Thyroid gland (tissue), 4 donors: ENCODE results near the gene PTGER3. TPM values are rescaled to one million over a fixed set of nuclear protein-coding genes. Genes with fewer than 3 reads are reported as not detected.

ENCODE experiments used
- DNase-seq, 2 donors: peaks; one replicate each; pipeline ENCODE4 v3.0.0-alpha.2; 2019
- H3K27ac ChIP-seq, 3 donors: fragments of 200-600 bp; sonication (generic); 1 replicate in 2 of 3; 2 replicates in 1 of 3; pipeline ENCODE4 v1.5.1; 2016 to 2019; ENCODE audit warnings: mild to moderate bottlenecking in 1 of 3, moderate library complexity in 1 of 3
- H3K27me3 ChIP-seq: fragments of 200-600 bp; sonication (generic); one replicate; pipeline ENCODE4 v1.5.1; 2019
- H3K36me3 ChIP-seq, 2 donors: fragments of 200-600 bp; sonication (generic); one replicate each; pipeline ENCODE4 v1.5.1; 2016 to 2019
- H3K4me1 ChIP-seq, 2 donors: fragments of 200-600 bp; sonication (generic); one replicate each; pipeline ENCODE4 v1.5.1; 2017 to 2019
- H3K4me3 ChIP-seq, 3 donors: fragments of 200-600 bp; sonication (generic); replicated peaks in 1 of 3; 1 replicate in 2 of 3; 2 replicates in 1 of 3; pipeline ENCODE4 v1.5.1; 2016; ENCODE audit warnings: mild to moderate bottlenecking in 1 of 3
- H3K9me3 ChIP-seq: fragments of 200-600 bp; sonication (generic); one replicate; pipeline ENCODE4 v1.5.1; 2017
- POLR2A ChIP-seq, 2 donors: fragments of 450-650 bp; IDR thresholded peaks; one replicate each; pipeline ENCODE4 v1.6.1; 2017; ENCODE audit warnings: antibody characterized with exemption in 2 of 2, mild to moderate bottlenecking in 2 of 2, moderate library complexity in 1 of 2
- WGBS, 2 donors: methylation state at CpG; one replicate each; pipeline ENCODE4 v1.1.5; 2017; 5-methylcytosine and 5-hydroxymethylcytosine counted together
- intact Hi-C: fragments of 100-400 bp; cut with DNase I; formaldehyde crosslinking; loops from one replicate; pipeline ENCODE4 v1.15.1; 2023
- total RNA-seq, 4 donors: library from RNA; depleted of rRNA; stranded (reverse); fragments of >200 nt; gene quantifications; one replicate each; pipeline ENCODE4 v1.2.3, GENCODE V29; 2016
- TF ChIP-seq, protein P1 (sequence below), 6 experiments: fragments of 200-600 bp in 3 of 6; fragments of 450-650 bp in 3 of 6; sonication (generic) in 3 of 6; IDR thresholded peaks; one replicate each; pipeline ENCODE4 v1.5.1; 2016 to 2019; ENCODE audit warnings: antibody characterized with exemption in 6 of 6, mild to moderate bottlenecking in 2 of 6, inconsistent platforms in 1 of 6, moderate library complexity in 1 of 6

PTGER3 gene
- total RNA-seq, 4 donors from 2014 or later = 0.39 to 6.4 (median 2.1) TPM

DNA sequence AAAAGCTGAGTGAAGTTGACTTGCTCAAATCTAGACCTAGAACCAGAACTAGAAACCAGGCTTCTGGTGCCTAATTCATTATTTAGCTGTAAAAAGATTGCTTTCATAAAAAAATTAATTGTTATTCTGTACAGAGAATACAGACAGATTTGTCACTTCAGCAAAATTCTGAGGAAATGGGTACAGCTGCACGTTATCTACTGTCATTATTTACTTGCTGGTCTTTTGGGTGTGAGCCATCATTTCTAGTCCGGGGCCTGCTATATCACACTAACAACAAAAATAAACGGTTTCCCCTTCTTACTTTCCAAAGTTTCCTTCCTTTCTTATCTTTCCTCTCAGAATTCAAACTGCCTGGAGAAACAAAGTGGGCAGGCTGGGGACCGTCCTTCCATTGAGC lies 68.3 kb downstream of the PTGER3 start:
- 65 to 75% methylated on average over 4 of the region's 4 CpGs for WGBS, 2 donors
- Histone ChIP-seq H3K9me3 (no peaks in the 10 kb centered on the region), H3K27ac (no peak overlapping the region), H3K4me3 (no peak overlapping the region), H3K4me1 (no peaks in the 10 kb centered on the region), H3K36me3 (no peaks in the 10 kb centered on the region), H3K27me3 (no peaks in the 10 kb centered on the region)
- no peak for TF ChIP-seq POLR2A (IDR thresholded peaks at IDR 0.05)
- TF ChIP-seq, protein P1, sequence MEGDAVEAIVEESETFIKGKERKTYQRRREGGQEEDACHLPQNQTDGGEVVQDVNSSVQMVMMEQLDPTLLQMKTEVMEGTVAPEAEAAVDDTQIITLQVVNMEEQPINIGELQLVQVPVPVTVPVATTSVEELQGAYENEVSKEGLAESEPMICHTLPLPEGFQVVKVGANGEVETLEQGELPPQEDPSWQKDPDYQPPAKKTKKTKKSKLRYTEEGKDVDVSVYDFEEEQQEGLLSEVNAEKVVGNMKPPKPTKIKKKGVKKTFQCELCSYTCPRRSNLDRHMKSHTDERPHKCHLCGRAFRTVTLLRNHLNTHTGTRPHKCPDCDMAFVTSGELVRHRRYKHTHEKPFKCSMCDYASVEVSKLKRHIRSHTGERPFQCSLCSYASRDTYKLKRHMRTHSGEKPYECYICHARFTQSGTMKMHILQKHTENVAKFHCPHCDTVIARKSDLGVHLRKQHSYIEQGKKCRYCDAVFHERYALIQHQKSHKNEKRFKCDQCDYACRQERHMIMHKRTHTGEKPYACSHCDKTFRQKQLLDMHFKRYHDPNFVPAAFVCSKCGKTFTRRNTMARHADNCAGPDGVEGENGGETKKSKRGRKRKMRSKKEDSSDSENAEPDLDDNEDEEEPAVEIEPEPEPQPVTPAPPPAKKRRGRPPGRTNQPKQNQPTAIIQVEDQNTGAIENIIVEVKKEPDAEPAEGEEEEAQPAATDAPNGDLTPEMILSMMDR (IDR thresholded peaks at IDR 0.05) = no peak
- no peak for DNase-seq
- intact Hi-C loops = no loop called here

DNA sequence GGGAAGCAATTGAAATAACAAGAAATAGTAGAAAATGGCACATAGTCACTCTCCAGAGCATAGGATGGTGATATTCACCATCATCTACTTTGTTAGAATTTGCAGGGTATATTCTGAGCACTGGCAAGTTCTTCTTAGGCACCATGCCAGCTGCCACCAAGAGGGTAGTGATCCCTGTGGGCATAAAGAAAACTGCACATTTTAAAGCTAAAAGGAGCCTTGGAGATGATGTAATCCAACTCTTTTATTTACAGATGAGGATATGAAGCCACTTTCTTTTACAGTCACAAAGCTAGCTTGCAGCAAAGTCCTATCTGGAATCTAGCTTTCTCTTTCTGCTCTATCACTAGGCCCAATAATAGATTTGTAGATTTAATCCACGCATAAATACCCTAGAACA lies 69.0 kb downstream of the PTGER3 start:
- H3K36me3 ChIP-seq = no peaks in the 10 kb centered on the region
- TF ChIP-seq, protein P1 (IDR thresholded peaks at IDR 0.05) = no peak
- TF ChIP-seq POLR2A (IDR thresholded peaks at IDR 0.05) = no peak
- H3K27ac ChIP-seq = no peak overlapping the region
- H3K27me3 ChIP-seq = no peaks in the 10 kb centered on the region
- no peaks in the 10 kb centered on the region for H3K9me3 ChIP-seq
- intact Hi-C loops = no loop called here
- DNase-seq = no peak
- no peak overlapping the region for H3K4me3 ChIP-seq
- H3K4me1 ChIP-seq = no peaks in the 10 kb centered on the region
- WGBS, 2 donors = 91 to 93% methylated on average over 1 of the region's 1 CpG

DNA sequence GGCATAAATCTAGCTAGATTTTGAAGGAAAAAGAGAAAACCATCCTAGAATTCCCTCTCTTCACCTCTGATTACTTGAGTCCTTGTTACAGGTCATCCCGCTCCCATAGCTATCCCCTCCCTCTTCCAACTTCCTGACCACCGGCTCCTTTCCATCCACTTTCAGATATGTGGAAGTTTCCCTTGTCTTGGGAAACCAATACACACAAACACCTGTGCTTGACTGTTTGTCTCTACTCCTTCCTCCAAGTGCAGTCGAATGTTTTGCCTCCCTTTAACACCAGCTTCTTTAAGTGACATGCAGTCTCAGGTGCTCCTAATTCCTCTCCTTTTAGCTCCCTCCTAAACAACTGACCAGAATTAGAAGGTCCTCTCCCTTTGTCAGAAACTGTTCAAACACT lies 70.0 kb downstream of the PTGER3 start:
- TF ChIP-seq, protein P1 (IDR thresholded peaks at IDR 0.05) = no peak
- TF ChIP-seq POLR2A (IDR thresholded peaks at IDR 0.05) = no peak
- no peak for DNase-seq
- Histone ChIP-seq H3K9me3 (no peaks in the 10 kb centered on the region), H3K27ac (no peak overlapping the region), H3K4me3 (no peak overlapping the region), H3K4me1 (no peaks in the 10 kb centered on the region), H3K27me3 (no peaks in the 10 kb centered on the region), H3K36me3 (no peaks in the 10 kb centered on the region)
- intact Hi-C loops = no loop called here
- 55 to 58% methylated on average over 3 of the region's 3 CpGs for WGBS, 2 donors

DNA sequence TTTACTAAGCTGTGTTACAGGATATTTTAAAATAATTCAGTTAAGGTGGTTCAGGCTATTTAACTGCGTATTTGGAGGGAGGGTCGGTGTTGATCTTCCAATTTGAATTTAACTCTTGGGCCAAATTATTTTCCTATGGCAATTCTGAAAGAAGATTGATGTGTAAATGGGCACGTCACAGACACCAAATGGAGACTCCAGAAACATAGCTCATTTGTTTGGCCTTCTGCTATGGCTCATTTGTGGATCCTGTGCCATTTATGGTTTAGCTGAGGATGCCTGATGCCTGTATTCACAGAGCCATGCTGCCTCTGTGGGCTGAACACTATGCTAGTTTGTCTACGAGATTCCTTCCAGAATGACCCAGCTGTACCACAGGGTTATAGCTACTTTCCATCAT lies 70.6 kb downstream of the PTGER3 start:
- no peaks in the 10 kb centered on the region for H3K9me3 ChIP-seq
- H3K4me3 ChIP-seq = no peak overlapping the region
- TF ChIP-seq POLR2A (IDR thresholded peaks at IDR 0.05) = no peak
- TF ChIP-seq, protein P1 (IDR thresholded peaks at IDR 0.05) = no peak
- H3K27ac ChIP-seq = no peak overlapping the region
- 73 to 78% methylated on average over 4 of the region's 4 CpGs for WGBS, 2 donors
- intact Hi-C loops = no loop called here
- no peak for DNase-seq
- no peaks in the 10 kb centered on the region for H3K27me3 ChIP-seq
- H3K4me1 ChIP-seq = no peaks in the 10 kb centered on the region
- H3K36me3 ChIP-seq = no peaks in the 10 kb centered on the region

DNA sequence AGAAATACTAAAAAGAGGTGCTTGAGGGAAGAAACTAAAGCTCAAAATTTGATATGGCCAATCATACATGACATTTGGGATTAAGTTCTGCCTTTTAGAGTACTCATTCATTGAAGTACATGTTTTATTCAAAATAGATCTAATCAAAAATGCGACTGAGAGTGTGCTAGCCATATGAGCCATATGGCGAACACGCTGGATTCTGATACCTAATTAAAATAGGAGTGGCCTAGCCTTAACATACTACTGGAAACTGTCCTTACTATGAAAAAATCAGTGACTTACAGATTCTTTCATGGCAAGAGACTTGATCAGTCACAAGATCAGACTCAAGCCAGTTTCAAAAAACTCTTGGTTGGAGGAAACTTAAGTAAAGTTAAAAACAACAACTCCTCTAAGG lies 73.9 kb downstream of the PTGER3 start:
- Histone ChIP-seq H3K27ac (no peak overlapping the region), H3K4me1 (no peaks in the 10 kb centered on the region), H3K9me3 (no peaks in the 10 kb centered on the region), H3K36me3 (no peaks in the 10 kb centered on the region), H3K27me3 (no peaks in the 10 kb centered on the region), H3K4me3 (no peak overlapping the region)
- DNase-seq = no peak
- intact Hi-C loops = no loop called here
- TF ChIP-seq, protein P1 (IDR thresholded peaks at IDR 0.05) = no peak
- TF ChIP-seq POLR2A (IDR thresholded peaks at IDR 0.05) = no peak
- WGBS, 2 donors = 80 to 92% methylated on average over 3 of the region's 3 CpGs
